Stimulated activated CD4-positive, alpha-beta T cell treated with anti-CD3 and anti-CD28 coated beads, Interleukin-2, amount 100 ng/mL, for 48 hours (primary cell): ENCODE data around the gene RRP8.
A peak's percentile ranks its signal among the peaks of the same experiment; 100 is the strongest.

Source experiments
- DNase-seq, 2 donors: peaks; one replicate each; pipeline ENCODE4 v3.0.0-alpha.2; 2020

Gene RRP8

GRCh38 chr11:6603287-6604080 lies at the start of gene RRP8, which contains the start of gene ILK:
RRP8 (minus strand) TSS chr11:6603616; CDS start chr11:6603502, 114 bp downstream.
ILK (plus strand) TSS chr11:6603774; CDS start chr11:6604272, 498 bp downstream.
- DNase-seq: peak; percentile 83 to 84

- no peak for DNase-seq
Measured at GRCh38 chr11:6653097-6653496, 49.7 kb upstream of the RRP8 start.

GRCh38 chr11:6652182-6652581 lies 48.8 kb upstream of the RRP8 start:
- DNase-seq: no peak

- peak in 1 of 2 donors; percentile 24 for DNase-seq
Measured at GRCh38 chr11:6650980-6651379, 47.6 kb upstream of the RRP8 start.

GRCh38 chr11:6650104-6650503 lies 46.7 kb upstream of the RRP8 start:
- DNase-seq: no peak

GRCh38 chr11:6648501-6648900 lies 45.1 kb upstream of the RRP8 start:
- no peak for DNase-seq

GRCh38 chr11:6647836-6648235 lies 44.4 kb upstream of the RRP8 start:
- no peak for DNase-seq

GRCh38 chr11:6646918-6647679 lies 43.7 kb upstream of the RRP8 start:
- DNase-seq: peak in 1 of 2 donors; percentile 23

- no peak for DNase-seq
Measured at GRCh38 chr11:6646576-6646917, 43.1 kb upstream of the RRP8 start.

GRCh38 chr11:6646071-6646470 lies 42.7 kb upstream of the RRP8 start:
- no peak for DNase-seq

GRCh38 chr11:6642957-6643356 lies 39.5 kb upstream of the RRP8 start:
- DNase-seq: no peak

- no peak for DNase-seq
Measured at GRCh38 chr11:6640985-6641701, 37.7 kb upstream of the RRP8 start.

- no peak for DNase-seq
Measured at GRCh38 chr11:6640036-6640984, 36.9 kb upstream of the RRP8 start.

GRCh38 chr11:6638429-6638828 lies 35.0 kb upstream of the RRP8 start:
- DNase-seq: no peak

GRCh38 chr11:6637871-6638270 lies 34.5 kb upstream of the RRP8 start:
- DNase-seq: no peak

GRCh38 chr11:6636480-6636879 lies 33.1 kb upstream of the RRP8 start:
- no peak for DNase-seq

- no peak for DNase-seq
Measured at GRCh38 chr11:6635082-6635932, 31.9 kb upstream of the RRP8 start.

- DNase-seq: no peak
Measured at GRCh38 chr11:6634534-6634933, 31.1 kb upstream of the RRP8 start.

- no peak for DNase-seq
Measured at GRCh38 chr11:6633422-6634408, 30.3 kb upstream of the RRP8 start.
